Colonic mucosa (tissue), 4 donors: ENCODE measurements around the gene EMP2. TPM values are rescaled to one million over a fixed set of nuclear protein-coding genes. Genes with fewer than 3 reads are reported as not detected.

Experiments used
- DNase-seq: peaks from one replicate; pipeline ENCODE4 v3.0.0-alpha.2; 2020
- H3K27ac ChIP-seq: fragments of 200-600 bp; one replicate; pipeline ENCODE4 v1.8.0; 2021
- H3K27me3 ChIP-seq: fragments of 200-600 bp; one replicate; pipeline ENCODE4 v1.8.0; 2021
- H3K36me3 ChIP-seq: fragments of 200-600 bp; one replicate; pipeline ENCODE4 v1.8.0; 2021
- H3K4me1 ChIP-seq: fragments of 200-600 bp; one replicate; pipeline ENCODE4 v1.8.0; 2021; ENCODE audit warnings: mild to moderate bottlenecking
- H3K4me3 ChIP-seq: fragments of 200-600 bp; one replicate; pipeline ENCODE4 v1.8.0; 2021
- H3K9ac ChIP-seq, 2 donors: one replicate each; pipeline ENCODE4 v1.7.0; 2013; ENCODE audit warnings: control low read depth in 2 of 2, low read depth in 2 of 2, low read length in 2 of 2
- H3K9me3 ChIP-seq: fragments of 200-600 bp; one replicate; pipeline ENCODE4 v1.8.0; 2021
- intact Hi-C: fragments of 100-400 bp; cut with DNase I; formaldehyde crosslinking; loops from one replicate; pipeline ENCODE4 v1.14.1; 2022
- total RNA-seq, 2 donors: library from RNA; stranded (reverse); fragmentation: NEBNext Ultra II Directional in 1 of 2; extraction: Animal tissue kit (Norgen Biotek cat#: 25700) in 1 of 2; gene quantifications; one replicate each; pipeline ENCODE4 v1.2.1, GENCODE V29; 2021
- TF ChIP-seq, protein P1 (sequence below): fragments of 200-600 bp; IDR thresholded peaks from one replicate; pipeline ENCODE4 v1.8.0; 2022; ENCODE audit warnings: antibody characterized with exemption, mild to moderate bottlenecking
- donor health status: healthy.
- donor health status: DM: no; HTN: no; CAD: no.
- donor health status: DM: no; HTN: no; CAD: no.

Gene EMP2
- total RNA-seq, 2 donors from 2014 or later, result 113 to 133 TPM

DNA sequence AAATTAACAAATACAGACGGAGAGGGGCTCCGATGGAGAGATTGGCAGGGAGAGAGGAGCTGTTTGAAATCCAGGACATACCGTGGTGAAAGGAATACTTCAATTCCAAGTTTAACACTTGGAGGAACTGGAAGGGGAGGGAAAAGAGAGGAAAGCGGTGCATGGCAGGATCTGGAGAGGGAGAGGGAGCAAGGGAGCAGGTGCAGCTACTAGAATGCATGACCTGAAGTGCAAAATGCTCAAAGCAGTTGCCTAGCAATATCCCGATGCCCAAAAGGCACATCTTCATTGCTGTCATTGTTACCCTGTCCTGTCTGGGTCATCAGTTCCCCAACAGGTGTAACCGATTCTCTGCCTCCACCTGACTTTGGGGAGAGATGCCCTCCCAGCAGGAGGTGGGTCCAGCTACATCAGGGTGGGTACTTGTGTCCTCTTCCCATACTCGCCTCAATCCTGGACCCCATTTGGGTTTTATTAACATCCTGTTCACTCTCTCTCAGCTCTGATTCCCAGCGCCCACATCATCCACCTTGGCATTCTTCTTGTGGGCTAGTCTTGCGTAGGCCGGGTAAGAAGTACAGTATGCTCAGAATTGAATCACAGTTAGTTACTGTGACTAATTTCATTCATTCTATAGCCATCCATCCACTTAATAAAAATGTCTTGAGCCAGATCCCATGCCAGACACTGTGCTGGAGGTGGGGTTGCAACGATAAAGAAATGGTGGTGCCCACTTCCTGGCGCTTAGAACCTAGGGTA, 37.4 kb upstream of the EMP2 start:
- Histone ChIP-seq H3K27me3 (no peaks in the 10 kb centered on the region), H3K36me3 (no peaks in the 10 kb centered on the region), H3K9me3 (no peaks in the 10 kb centered on the region), H3K27ac (no peak overlapping the region), H3K4me1 (peaks cover 12% of the 10 kb centered on the region), H3K4me3 (no peak overlapping the region), H3K9ac (peak overlapping the region; percentile 0 to 44)
- intact Hi-C loops, result no loop called here
- DNase-seq, result no peak
- TF ChIP-seq, protein P1, sequence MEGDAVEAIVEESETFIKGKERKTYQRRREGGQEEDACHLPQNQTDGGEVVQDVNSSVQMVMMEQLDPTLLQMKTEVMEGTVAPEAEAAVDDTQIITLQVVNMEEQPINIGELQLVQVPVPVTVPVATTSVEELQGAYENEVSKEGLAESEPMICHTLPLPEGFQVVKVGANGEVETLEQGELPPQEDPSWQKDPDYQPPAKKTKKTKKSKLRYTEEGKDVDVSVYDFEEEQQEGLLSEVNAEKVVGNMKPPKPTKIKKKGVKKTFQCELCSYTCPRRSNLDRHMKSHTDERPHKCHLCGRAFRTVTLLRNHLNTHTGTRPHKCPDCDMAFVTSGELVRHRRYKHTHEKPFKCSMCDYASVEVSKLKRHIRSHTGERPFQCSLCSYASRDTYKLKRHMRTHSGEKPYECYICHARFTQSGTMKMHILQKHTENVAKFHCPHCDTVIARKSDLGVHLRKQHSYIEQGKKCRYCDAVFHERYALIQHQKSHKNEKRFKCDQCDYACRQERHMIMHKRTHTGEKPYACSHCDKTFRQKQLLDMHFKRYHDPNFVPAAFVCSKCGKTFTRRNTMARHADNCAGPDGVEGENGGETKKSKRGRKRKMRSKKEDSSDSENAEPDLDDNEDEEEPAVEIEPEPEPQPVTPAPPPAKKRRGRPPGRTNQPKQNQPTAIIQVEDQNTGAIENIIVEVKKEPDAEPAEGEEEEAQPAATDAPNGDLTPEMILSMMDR, result no peak

DNA sequence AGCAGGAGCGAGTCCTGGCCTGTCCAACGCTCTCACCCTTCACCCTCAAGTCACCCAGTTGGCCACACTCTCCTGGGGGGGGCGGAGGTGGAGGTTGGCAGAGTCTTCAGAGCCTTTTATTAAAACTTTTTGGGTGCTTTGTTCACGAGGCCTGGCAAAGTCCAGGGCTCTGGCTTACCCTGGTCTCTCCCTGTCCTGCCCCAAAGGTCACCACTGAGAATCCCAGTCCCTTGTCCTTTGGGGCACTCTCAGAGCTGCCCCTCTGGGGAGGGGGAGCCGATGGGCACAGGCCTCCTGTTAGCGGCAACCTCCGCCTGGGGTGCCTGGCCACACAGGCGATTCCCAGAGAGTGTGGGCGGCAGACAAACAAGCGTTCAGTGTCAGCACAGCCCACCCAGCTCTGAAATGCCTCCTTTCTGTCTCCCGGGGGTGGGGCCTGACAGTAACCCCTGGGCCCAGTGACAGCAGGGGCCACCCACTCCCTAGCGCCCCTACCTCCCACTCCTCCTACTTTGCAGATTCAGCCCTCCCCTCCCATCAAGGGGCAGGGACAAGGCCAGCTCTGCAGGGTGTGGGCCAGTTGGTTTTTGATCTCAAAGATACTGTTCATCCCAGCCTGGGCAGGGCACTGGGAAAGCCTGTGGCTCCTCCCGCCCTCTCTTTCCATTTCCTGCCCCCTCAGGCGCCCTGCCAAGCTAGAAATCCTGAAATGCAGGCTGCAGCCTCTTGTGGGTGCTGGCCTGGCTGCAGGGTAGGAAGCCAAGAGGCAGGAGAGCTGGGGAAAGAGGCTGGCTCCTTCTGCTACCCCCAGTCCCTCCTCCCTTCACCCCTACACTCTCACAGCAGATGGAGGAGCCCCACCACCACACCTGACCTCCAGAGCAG, 36.6 kb upstream of the EMP2 start:
- Histone ChIP-seq H3K9me3 (no peaks in the 10 kb centered on the region), H3K27ac (no peak overlapping the region), H3K27me3 (no peaks in the 10 kb centered on the region), H3K4me3 (no peak overlapping the region), H3K9ac (peak overlapping the region; percentile 0 to 44), H3K4me1 (peaks cover 12% of the 10 kb centered on the region), H3K36me3 (no peaks in the 10 kb centered on the region)
- TF ChIP-seq, protein P1, result no peak
- peak; percentile 93 for DNase-seq
- intact Hi-C loops, result no loop called here

DNA sequence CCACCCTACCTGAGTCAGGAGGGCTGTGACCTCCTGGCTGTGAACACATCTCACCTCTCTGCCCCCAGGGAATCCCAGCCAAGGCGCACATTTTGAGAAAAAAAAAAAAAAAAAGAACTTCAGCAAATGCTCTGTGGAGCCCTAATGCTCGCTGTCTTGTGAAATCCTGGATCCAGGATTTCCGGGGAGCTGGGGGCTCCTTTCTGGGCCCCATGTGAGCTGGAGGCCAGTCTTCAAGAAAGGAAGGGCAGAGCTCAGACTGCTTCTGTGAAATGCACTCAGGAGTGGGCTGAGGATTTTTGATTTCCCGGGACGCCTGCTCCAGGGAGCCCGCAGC, 36.0 kb upstream of the EMP2 start:
- peaks cover 12% of the 10 kb centered on the region for H3K4me1 ChIP-seq
- TF ChIP-seq, protein P1, result no peak
- no peak overlapping the region for H3K4me3 ChIP-seq
- peak overlapping the region in 1 of 2 donors; percentile 31 for H3K9ac ChIP-seq
- no peaks in the 10 kb centered on the region for H3K36me3 ChIP-seq
- intact Hi-C loops, result no loop called here
- no peak overlapping the region for H3K27ac ChIP-seq
- no peak for DNase-seq
- no peaks in the 10 kb centered on the region for H3K9me3 ChIP-seq
- H3K27me3 ChIP-seq, result no peaks in the 10 kb centered on the region

DNA sequence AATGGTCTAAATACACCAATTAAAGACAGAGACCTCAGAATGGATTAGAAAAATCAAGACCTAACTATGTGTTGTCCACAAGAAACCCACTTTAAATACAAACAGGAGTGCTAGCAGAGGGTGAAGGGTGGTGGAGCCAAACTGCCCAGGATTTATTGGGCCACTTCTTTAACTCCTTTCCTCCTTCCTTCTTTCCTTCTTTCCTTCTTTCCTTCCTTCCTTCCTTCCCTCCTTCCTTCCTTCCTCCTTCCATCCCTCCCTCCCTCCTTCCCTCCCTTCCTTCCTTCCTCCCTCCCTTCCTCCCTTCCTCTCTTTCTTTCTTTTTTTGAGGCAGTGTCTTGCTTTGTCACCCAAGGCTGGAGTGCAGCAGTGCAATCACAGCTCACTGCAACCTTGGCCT, 34.3 kb upstream of the EMP2 start:
- TF ChIP-seq, protein P1, result no peak
- H3K4me1 ChIP-seq, result peaks cover 12% of the 10 kb centered on the region
- H3K9me3 ChIP-seq, result no peaks in the 10 kb centered on the region
- no peak for DNase-seq
- intact Hi-C loops, result no loop called here
- no peaks in the 10 kb centered on the region for H3K36me3 ChIP-seq
- no peak overlapping the region for H3K27ac ChIP-seq
- no peak overlapping the region for H3K4me3 ChIP-seq
- H3K27me3 ChIP-seq, result no peaks in the 10 kb centered on the region
- no peak overlapping the region for H3K9ac ChIP-seq

DNA sequence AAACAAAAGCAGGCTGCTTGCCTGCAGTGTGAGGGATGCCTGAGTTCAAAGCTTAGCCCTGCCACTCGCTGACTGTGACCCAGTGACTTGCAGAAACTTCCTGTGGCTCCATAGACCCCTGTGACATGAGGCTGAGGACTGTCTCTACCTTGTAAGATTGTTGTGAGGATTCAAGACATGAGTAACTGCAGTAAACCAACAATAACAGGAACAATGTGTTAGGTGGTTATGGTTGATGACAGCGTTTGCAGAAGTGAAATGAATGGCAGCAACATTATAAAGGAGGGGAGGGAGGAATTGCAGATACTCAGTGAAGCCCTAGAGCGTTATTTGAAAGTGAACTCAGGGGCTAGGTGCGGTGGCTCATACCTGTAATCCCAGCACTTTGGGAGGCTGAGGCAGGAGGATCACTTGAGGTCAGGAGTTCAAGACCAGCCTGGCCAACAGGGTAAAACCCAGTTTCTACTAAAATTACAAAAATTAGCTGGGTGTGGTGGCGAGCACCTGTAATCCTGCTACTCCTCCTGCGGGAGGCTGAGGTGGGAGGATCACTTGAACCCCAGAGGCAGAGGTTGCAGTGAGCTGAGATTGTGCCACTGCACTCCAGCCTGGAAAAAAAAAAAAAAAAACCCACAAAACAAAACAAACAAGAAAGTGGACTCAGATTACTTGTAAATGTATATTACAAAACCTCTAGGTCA, 33.5 kb upstream of the EMP2 start:
- peaks cover 12% of the 10 kb centered on the region for H3K4me1 ChIP-seq
- DNase-seq, result no peak
- H3K27ac ChIP-seq, result no peak overlapping the region
- no peak overlapping the region for H3K9ac ChIP-seq
- H3K4me3 ChIP-seq, result no peak overlapping the region
- TF ChIP-seq, protein P1, result no peak
- intact Hi-C loops, result no loop called here
- H3K36me3 ChIP-seq, result no peaks in the 10 kb centered on the region
- H3K27me3 ChIP-seq, result no peaks in the 10 kb centered on the region
- H3K9me3 ChIP-seq, result no peaks in the 10 kb centered on the region
